ENCODE measurements around the gene SLC35F1. TPM values are rescaled to one million over a fixed set of nuclear protein-coding genes. Genes with fewer than 3 reads are reported as not detected.

SLC35F1 gene
- total and polyA plus RNA-seq, 8 donors = 0.18 to 4.0 (median 3.4) TPM

DNA sequence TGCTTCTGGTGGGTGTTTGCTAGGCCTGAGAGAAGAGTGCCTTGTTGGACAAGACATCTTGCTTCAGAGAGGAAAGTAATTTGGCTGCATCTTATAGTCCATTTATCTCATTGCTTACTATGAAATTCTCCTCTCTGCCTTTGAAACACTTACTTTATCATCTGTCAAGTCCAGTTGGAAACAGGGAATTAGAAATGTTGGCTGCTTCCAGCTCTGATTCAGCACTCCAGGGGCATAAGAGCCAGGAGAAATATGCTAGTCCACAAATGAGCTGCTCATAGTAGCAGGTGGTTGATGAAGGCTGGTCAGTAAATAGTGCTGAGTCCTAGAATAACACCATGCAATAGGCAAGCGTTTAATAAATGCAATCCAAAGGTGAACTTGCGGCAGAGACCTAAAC is 227.1 kb downstream of the SLC35F1 start:
- no peaks in the 10 kb centered on the region for H3K9me3 ChIP-seq
- H3K4me1 ChIP-seq = no peaks in the 10 kb centered on the region
- H3K4me3 ChIP-seq = no peak overlapping the region
- DNase-seq = peak in 2 of 4 donors; percentile 47 to 70
- peak; percentile 44 for ATAC-seq
- no peak overlapping the region for H3K27ac ChIP-seq
- H3K36me3 ChIP-seq = no peaks in the 10 kb centered on the region
- TF ChIP-seq, protein P1, sequence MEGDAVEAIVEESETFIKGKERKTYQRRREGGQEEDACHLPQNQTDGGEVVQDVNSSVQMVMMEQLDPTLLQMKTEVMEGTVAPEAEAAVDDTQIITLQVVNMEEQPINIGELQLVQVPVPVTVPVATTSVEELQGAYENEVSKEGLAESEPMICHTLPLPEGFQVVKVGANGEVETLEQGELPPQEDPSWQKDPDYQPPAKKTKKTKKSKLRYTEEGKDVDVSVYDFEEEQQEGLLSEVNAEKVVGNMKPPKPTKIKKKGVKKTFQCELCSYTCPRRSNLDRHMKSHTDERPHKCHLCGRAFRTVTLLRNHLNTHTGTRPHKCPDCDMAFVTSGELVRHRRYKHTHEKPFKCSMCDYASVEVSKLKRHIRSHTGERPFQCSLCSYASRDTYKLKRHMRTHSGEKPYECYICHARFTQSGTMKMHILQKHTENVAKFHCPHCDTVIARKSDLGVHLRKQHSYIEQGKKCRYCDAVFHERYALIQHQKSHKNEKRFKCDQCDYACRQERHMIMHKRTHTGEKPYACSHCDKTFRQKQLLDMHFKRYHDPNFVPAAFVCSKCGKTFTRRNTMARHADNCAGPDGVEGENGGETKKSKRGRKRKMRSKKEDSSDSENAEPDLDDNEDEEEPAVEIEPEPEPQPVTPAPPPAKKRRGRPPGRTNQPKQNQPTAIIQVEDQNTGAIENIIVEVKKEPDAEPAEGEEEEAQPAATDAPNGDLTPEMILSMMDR (IDR thresholded peaks at IDR 0.05) = no peak
- intact Hi-C loops (cut with DNase I) = no loop called here
- no peaks in the 10 kb centered on the region for H3K27me3 ChIP-seq

DNA sequence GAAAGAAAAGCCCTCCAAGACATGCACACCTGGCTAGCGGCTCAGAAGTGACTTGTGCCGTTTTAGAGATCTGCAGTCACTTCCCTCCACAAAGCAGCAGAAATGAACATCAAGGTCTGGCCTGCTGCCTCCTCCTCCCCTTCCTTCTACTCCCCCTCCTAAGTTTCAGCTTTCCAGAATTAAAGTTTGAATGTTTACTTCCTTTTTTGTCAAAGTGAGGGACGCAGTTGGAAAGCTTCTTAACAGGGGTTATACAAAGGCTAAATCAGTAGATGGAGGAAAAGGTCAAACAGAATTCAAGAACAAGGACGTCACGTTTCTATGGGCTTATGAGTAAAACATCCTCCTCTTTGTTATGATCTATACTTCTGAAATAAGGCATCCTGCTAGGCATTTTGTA is 227.7 kb downstream of the SLC35F1 start:
- Histone ChIP-seq H3K27ac (no peak overlapping the region), H3K4me1 (no peaks in the 10 kb centered on the region), H3K9me3 (no peaks in the 10 kb centered on the region), H3K4me3 (no peak overlapping the region), H3K36me3 (no peaks in the 10 kb centered on the region), H3K27me3 (no peaks in the 10 kb centered on the region)
- TF ChIP-seq, protein P1 (IDR thresholded peaks at IDR 0.05) = no peak
- DNase-seq = peak in 2 of 4 donors; percentile 18 to 47
- intact Hi-C loops (cut with DNase I) = no loop called here
- no peak for ATAC-seq

DNA sequence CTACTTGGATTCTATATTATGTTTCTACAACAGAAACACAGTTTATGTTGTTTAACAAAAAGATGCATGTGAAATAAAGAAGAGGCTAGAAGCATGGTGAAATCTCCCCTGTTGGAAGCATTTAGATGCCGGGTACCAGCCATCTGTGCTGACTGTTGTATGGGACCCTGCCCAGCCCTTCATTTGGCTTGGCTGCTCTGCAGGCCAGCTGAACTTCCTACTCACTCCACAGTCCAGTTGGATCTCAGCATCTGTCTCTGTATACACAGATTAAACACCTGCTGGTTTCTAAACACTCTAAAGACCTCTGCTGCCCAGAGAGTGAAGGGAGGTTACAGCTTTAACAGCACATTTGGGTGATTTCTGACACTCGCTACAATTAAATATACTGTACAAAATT is 228.3 kb downstream of the SLC35F1 start:
- Histone ChIP-seq H3K4me1 (no peaks in the 10 kb centered on the region), H3K4me3 (no peak overlapping the region), H3K27me3 (no peaks in the 10 kb centered on the region), H3K36me3 (no peaks in the 10 kb centered on the region), H3K27ac (no peak overlapping the region), H3K9me3 (no peaks in the 10 kb centered on the region)
- DNase-seq (no peak), ATAC-seq (no peak)
- TF ChIP-seq, protein P1 (IDR thresholded peaks at IDR 0.05) = no peak
- intact Hi-C loops (cut with DNase I) = no loop called here

DNA sequence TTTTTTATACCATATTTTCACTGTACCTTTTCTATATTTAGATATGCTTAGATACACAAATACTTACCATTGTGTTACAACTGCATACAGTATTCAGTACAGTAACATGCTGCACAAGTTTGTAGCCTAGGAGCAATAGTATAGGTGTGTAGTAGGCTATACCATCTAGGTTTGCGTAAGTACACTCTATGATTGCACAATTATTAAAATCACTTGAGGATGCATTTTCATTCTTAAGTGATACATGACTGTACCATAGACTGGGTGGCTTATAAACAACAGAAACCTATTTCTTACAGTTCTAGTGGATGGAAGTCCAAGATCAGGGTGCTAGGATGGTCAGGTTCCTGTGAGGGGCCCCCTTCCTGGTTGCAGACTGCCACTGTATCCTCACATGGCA is 234.1 kb downstream of the SLC35F1 start:
- no peak overlapping the region for H3K27ac ChIP-seq
- H3K36me3 ChIP-seq = no peaks in the 10 kb centered on the region
- H3K4me3 ChIP-seq = no peak overlapping the region
- H3K9me3 ChIP-seq = no peaks in the 10 kb centered on the region
- no peak for ATAC-seq
- intact Hi-C loops (cut with DNase I) = no loop called here
- H3K4me1 ChIP-seq = no peaks in the 10 kb centered on the region
- no peak for DNase-seq
- TF ChIP-seq, protein P1 (IDR thresholded peaks at IDR 0.05) = no peak
- no peaks in the 10 kb centered on the region for H3K27me3 ChIP-seq

DNA sequence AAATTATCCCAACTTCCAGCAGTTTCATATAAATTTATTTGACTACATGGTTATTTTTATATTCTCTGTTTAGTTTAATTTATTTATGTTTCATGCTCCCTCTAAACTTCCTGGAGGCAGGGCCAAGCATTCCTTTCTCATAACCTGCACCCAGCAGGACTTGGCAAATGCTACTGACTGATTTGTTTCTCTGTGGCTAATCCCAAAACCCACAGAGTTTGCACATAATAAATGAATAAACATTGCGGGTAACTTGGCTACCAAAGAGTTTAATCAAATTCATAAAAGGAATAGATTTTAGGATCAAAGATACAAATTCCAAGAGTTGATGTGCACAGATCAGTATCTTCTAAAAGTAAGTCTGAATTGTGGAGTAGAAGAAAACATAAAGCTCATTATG is 239.5 kb downstream of the SLC35F1 start:
- Histone ChIP-seq H3K4me1 (no peaks in the 10 kb centered on the region), H3K27ac (no peak overlapping the region), H3K27me3 (no peaks in the 10 kb centered on the region), H3K9me3 (no peaks in the 10 kb centered on the region), H3K36me3 (no peaks in the 10 kb centered on the region), H3K4me3 (no peak overlapping the region)
- intact Hi-C loops (cut with DNase I) = no loop called here
- ATAC-seq = no peak
- no peak for DNase-seq
- TF ChIP-seq, protein P1 (IDR thresholded peaks at IDR 0.05) = no peak
